ENCODE data around the gene MGAM2. TPM values are rescaled to one million over a fixed set of nuclear protein-coding genes. Genes with fewer than 3 reads are reported as not detected.

Gene MGAM2
- total and polyA plus RNA-seq, 10 of the 15 experiments (the other 5 are each of a cell fraction or from before 2014, with no cell fraction given): 0.01 to 0.16 (median 0.03) TPM; not detected in 6

DNA sequence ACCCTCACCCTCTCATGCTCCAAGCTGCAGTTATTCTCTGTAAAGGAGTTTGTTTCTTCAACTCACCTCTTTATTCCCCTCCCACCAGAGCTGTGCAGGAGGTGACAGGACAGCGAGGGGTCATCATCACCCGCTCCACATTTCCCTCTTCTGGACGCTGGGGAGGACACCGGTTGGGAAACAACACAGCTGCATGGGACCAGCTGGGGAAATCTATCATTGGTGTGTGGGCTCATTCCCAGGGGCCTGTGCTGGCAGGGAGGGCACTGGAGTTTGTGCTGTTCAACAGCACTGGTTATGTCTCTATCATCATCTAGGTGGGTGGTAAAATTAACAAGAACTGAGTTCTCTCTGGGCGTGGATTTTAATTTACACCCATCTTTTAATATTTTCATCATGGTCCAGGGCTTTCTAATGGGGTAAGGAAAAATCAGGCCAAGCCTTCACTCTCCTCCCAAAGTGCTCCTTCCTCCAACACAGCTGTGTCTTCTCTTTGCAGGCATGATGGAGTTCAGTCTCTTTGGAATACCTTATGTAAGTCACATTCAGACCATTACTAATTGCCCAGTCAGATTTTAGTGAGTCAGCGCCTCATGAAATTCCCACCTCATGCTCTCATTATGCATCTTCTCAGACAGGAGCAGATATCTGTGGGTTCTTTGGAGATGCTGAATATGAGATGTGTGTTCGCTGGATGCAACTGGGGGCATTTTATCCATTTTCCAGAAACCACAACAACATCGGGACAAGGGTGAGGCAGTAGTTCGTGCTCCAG is 84.7 kb downstream of the MGAM2 start:
- SMC1A ChIA-PET (ENCODE audit: uncharacterized antibody, unreplicated experiment): no interaction called here
- POLR2A ChIA-PET: no interaction called here
- no TSS peak for BruUV-seq (replicated peaks)
- H3K4me3 ChIP-seq: no peak overlapping the region
- in situ Hi-C loops (cut with MboI): no loop called here
- H3K9ac ChIP-seq (ENCODE audit: control insufficient read depth, insufficient read depth, low read length): no peak overlapping the region
- no peaks in the 10 kb centered on the region for H3K36me3 ChIP-seq (ENCODE audit: control insufficient read depth in 2 of 2, insufficient read depth in 2 of 2, low read length in 1 of 2)
- FAIRE-seq (no peak), DNase-seq (ENCODE audit: low read depth, low spot score) (no peak), ATAC-seq (no peak)
- intact Hi-C loops (cut with micrococcal nuclease; ENCODE audit: unreplicated experiment): no loop called here
- RAD21 ChIA-PET (ENCODE audit: unreplicated experiment): no interaction called here
- TF ChIP-seq MTA3 (IDR thresholded peaks at IDR 0.05; ENCODE audit: borderline replicate concordance, low read length): no peak
- TF ChIP-seq IKZF2 (IDR thresholded peaks at IDR 0.05): no peak
- TF ChIP-seq, protein P1, sequence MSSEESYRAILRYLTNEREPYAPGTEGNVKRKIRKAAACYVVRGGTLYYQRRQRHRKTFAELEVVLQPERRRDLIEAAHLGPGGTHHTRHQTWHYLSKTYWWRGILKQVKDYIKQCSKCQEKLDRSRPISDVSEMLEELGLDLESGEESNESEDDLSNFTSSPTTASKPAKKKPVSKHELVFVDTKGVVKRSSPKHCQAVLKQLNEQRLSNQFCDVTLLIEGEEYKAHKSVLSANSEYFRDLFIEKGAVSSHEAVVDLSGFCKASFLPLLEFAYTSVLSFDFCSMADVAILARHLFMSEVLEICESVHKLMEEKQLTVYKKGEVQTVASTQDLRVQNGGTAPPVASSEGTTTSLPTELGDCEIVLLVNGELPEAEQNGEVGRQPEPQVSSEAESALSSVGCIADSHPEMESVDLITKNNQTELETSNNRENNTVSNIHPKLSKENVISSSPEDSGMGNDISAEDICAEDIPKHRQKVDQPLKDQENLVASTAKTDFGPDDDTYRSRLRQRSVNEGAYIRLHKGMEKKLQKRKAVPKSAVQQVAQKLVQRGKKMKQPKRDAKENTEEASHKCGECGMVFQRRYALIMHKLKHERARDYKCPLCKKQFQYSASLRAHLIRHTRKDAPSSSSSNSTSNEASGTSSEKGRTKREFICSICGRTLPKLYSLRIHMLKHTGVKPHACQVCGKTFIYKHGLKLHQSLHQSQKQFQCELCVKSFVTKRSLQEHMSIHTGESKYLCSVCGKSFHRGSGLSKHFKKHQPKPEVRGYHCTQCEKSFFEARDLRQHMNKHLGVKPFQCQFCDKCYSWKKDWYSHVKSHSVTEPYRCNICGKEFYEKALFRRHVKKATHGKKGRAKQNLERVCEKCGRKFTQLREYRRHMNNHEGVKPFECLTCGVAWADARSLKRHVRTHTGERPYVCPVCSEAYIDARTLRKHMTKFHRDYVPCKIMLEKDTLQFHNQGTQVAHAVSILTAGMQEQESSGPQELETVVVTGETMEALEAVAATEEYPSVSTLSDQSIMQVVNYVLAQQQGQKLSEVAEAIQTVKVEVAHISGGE (CRISPR knock-in tag; IDR thresholded peaks at IDR 0.05): no peak
- no peak for TF ChIP-seq ZZZ3 (IDR thresholded peaks at IDR 0.05; ENCODE audit: control insufficient read depth, insufficient read length, low read depth)
- TF ChIP-seq, protein P2, sequence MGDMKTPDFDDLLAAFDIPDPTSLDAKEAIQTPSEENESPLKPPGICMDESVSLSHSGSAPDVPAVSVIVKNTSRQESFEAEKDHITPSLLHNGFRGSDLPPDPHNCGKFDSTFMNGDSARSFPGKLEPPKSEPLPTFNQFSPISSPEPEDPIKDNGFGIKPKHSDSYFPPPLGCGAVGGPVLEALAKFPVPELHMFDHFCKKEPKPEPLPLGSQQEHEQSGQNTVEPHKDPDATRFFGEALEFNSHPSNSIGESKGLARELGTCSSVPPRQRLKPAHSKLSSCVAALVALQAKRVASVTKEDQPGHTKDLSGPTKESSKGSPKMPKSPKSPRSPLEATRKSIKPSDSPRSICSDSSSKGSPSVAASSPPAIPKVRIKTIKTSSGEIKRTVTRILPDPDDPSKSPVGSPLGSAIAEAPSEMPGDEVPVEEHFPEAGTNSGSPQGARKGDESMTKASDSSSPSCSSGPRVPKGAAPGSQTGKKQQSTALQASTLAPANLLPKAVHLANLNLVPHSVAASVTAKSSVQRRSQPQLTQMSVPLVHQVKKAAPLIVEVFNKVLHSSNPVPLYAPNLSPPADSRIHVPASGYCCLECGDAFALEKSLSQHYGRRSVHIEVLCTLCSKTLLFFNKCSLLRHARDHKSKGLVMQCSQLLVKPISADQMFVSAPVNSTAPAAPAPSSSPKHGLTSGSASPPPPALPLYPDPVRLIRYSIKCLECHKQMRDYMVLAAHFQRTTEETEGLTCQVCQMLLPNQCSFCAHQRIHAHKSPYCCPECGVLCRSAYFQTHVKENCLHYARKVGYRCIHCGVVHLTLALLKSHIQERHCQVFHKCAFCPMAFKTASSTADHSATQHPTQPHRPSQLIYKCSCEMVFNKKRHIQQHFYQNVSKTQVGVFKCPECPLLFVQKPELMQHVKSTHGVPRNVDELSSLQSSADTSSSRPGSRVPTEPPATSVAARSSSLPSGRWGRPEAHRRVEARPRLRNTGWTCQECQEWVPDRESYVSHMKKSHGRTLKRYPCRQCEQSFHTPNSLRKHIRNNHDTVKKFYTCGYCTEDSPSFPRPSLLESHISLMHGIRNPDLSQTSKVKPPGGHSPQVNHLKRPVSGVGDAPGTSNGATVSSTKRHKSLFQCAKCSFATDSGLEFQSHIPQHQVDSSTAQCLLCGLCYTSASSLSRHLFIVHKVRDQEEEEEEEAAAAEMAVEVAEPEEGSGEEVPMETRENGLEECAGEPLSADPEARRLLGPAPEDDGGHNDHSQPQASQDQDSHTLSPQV (IDR thresholded peaks at IDR 0.05): no peak
- TF ChIP-seq CHD2 (IDR thresholded peaks at IDR 0.05; ENCODE audit: borderline replicate concordance, low read depth, low read length): no peak
- TF ChIP-seq, protein P3, sequence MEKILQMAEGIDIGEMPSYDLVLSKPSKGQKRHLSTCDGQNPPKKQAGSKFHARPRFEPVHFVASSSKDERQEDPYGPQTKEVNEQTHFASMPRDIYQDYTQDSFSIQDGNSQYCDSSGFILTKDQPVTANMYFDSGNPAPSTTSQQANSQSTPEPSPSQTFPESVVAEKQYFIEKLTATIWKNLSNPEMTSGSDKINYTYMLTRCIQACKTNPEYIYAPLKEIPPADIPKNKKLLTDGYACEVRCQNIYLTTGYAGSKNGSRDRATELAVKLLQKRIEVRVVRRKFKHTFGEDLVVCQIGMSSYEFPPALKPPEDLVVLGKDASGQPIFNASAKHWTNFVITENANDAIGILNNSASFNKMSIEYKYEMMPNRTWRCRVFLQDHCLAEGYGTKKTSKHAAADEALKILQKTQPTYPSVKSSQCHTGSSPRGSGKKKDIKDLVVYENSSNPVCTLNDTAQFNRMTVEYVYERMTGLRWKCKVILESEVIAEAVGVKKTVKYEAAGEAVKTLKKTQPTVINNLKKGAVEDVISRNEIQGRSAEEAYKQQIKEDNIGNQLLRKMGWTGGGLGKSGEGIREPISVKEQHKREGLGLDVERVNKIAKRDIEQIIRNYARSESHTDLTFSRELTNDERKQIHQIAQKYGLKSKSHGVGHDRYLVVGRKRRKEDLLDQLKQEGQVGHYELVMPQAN (conservative IDR thresholded peaks at IDR 0.05): no peak
- no peak for TF ChIP-seq CBX5 (IDR thresholded peaks at IDR 0.05; ENCODE audit: low read depth)
- no peak for TF ChIP-seq NBN (IDR thresholded peaks at IDR 0.05)
- TF ChIP-seq, protein P4, sequence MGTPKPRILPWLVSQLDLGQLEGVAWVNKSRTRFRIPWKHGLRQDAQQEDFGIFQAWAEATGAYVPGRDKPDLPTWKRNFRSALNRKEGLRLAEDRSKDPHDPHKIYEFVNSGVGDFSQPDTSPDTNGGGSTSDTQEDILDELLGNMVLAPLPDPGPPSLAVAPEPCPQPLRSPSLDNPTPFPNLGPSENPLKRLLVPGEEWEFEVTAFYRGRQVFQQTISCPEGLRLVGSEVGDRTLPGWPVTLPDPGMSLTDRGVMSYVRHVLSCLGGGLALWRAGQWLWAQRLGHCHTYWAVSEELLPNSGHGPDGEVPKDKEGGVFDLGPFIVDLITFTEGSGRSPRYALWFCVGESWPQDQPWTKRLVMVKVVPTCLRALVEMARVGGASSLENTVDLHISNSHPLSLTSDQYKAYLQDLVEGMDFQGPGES (IDR thresholded peaks at IDR 0.05): no peak
- TF ChIP-seq POU2F2 (IDR thresholded peaks at IDR 0.05; ENCODE audit: borderline replicate concordance, low read depth, low read length): no peak
- TF ChIP-seq RAD51 (IDR thresholded peaks at IDR 0.05): no peak
- no peaks in the 10 kb centered on the region; a peak in 1 of 4 replicates for H3K27me3 ChIP-seq (replicated peaks in 1 of 2; ENCODE audit: control insufficient read depth in 2 of 2, insufficient read depth in 2 of 2, low read length in 1 of 2)
- WGBS (ENCODE audit: insufficient coverage, insufficient replicate concordance, low lambda C conversion rate, missing lambda C conversion rate): 25% methylated on average over 9 of the region's 9 CpGs
- no peaks in the 10 kb centered on the region for H4K20me1 ChIP-seq (ENCODE audit: control insufficient read depth, insufficient read depth)
- H3K9me3 ChIP-seq (replicated peaks; ENCODE audit: control insufficient read depth, insufficient read depth, low read length): no peaks in the 10 kb centered on the region
- CTCF ChIA-PET: no interaction called here
- H2AFZ ChIP-seq (ENCODE audit: control insufficient read depth, low read depth, low read length): no peak overlapping the region
- no peak overlapping the region for H3K27ac ChIP-seq (ENCODE audit: control insufficient read depth, insufficient read depth)
- no peak overlapping the region for H3K4me2 ChIP-seq (ENCODE audit: control insufficient read depth, insufficient read depth)
- no peaks in the 10 kb centered on the region for H3K4me1 ChIP-seq (ENCODE audit: control insufficient read depth, insufficient read depth, low read length)
- no peaks in the 10 kb centered on the region for H3K79me2 ChIP-seq (ENCODE audit: control insufficient read depth, insufficient read depth, low read length)
